Lower leg skin (tissue), 4 donors: ENCODE results near the gene RABGAP1. TPM values are rescaled to one million over a fixed set of nuclear protein-coding genes. Genes with fewer than 3 reads are reported as not detected.

Experiments used
- DNase-seq, 2 donors: peaks; one replicate each; pipeline ENCODE4 v3.0.0-alpha.2; 2019; ENCODE audit warnings: low spot score in 2 of 2
- H3K4me3 ChIP-seq: fragments of 200-600 bp; sonication (generic); 2 replicates; pipeline ENCODE4 v1.5.1; 2017; ENCODE audit warnings: mild to moderate bottlenecking, low read depth; ENCODE audit not compliant: poor library complexity, severe bottlenecking
- POLR2A ChIP-seq, 2 donors: fragments of 450-650 bp; IDR thresholded peaks; one replicate each; pipeline ENCODE4 v1.6.1; 2016 to 2017; ENCODE audit warnings: antibody characterized with exemption in 2 of 2, mild to moderate bottlenecking in 1 of 2, moderate library complexity in 1 of 2
- WGBS, 2 donors: methylation state at CpG; one replicate each; pipeline ENCODE4 v1.1.5; 2018; 5-methylcytosine and 5-hydroxymethylcytosine counted together
- intact Hi-C: fragments of 100-400 bp; cut with DNase I; formaldehyde crosslinking; loops from one replicate; pipeline ENCODE4 v1.15.0; 2023; ENCODE audit warnings: low total_unique reads
- total RNA-seq, 4 donors: library from RNA; depleted of rRNA; stranded (reverse); fragments of >200 nt; gene quantifications; one replicate each; pipeline ENCODE4 v1.1.0, GENCODE V29; 2016
- TF ChIP-seq, protein P1 (sequence below), 3 donors: fragments of 450-650 bp; IDR thresholded peaks; one replicate each; pipeline ENCODE4 v1.5.1; 2016; ENCODE audit warnings: antibody characterized with exemption in 3 of 3, mild to moderate bottlenecking in 3 of 3, moderate library complexity in 2 of 3

Gene RABGAP1
- total RNA-seq, 4 donors from 2014 or later = 36.7 to 52.1 (median 45.4) TPM

DNA sequence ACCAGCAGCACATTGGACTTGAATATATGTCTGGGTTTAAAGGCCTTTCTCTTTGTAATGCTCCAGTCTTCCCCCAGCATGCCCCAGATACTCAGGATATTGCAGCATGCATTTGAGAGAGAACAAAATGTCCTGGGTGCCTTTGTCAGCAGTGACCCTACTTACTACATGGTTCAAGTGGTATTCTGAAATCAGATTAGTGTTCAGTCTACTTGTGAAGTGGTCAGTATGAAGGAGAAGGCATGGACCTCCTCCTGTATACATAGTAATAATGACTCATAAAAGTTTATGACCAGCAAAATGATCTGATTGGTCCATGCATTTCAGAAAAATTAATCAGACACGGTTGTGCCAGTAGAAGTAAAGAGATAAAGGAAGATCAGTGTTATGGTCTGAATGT lies 118.0 kb downstream of the RABGAP1 start:
- no peak overlapping the region for H3K4me3 ChIP-seq
- TF ChIP-seq, protein P1, sequence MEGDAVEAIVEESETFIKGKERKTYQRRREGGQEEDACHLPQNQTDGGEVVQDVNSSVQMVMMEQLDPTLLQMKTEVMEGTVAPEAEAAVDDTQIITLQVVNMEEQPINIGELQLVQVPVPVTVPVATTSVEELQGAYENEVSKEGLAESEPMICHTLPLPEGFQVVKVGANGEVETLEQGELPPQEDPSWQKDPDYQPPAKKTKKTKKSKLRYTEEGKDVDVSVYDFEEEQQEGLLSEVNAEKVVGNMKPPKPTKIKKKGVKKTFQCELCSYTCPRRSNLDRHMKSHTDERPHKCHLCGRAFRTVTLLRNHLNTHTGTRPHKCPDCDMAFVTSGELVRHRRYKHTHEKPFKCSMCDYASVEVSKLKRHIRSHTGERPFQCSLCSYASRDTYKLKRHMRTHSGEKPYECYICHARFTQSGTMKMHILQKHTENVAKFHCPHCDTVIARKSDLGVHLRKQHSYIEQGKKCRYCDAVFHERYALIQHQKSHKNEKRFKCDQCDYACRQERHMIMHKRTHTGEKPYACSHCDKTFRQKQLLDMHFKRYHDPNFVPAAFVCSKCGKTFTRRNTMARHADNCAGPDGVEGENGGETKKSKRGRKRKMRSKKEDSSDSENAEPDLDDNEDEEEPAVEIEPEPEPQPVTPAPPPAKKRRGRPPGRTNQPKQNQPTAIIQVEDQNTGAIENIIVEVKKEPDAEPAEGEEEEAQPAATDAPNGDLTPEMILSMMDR (IDR thresholded peaks at IDR 0.05) = no peak
- TF ChIP-seq POLR2A (IDR thresholded peaks at IDR 0.05) = no peak
- intact Hi-C loops = no loop called here
- no peak for DNase-seq
- 79 to 83% methylated on average over 1 of the region's 1 CpG for WGBS, 2 donors

GRCh38 chr9:123059472-123060220 lies 118.8 kb downstream of the RABGAP1 start:
- no peak for TF ChIP-seq POLR2A (IDR thresholded peaks at IDR 0.05)
- TF ChIP-seq, protein P1 (IDR thresholded peaks at IDR 0.05) = no peak
- intact Hi-C loops = no loop called here
- 96% methylated on average over 9 of the region's 9 CpGs for WGBS, 2 donors

DNA sequence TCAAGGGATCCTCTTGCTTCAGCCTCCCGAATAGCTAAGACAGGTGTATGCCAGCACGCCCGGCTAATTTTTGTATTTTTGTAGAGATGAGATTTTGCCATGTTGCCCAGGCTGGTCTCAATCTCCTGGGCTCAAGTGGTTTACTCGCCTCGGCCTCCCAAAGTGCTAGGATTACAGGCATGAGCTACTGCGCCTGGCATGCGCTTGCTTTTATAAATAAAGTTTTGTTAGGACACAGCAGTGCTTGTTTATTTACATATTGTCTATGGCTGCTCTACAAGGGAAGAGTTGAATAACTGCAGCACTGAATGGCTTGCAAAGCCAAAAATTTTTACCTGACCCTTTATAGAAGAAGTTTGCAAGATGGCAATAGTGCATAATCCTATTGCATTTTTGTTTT lies 120.4 kb downstream of the RABGAP1 start:
- intact Hi-C loops = no loop called here

More at GRCh38 chr9:123059472-123060220, 118.8 kb downstream of the RABGAP1 start:
- DNase-seq = no peak
- H3K4me3 ChIP-seq = no peak overlapping the region

GRCh38 chr9:123062351-123063176 lies 121.7 kb downstream of the RABGAP1 start:
- intact Hi-C loops = no loop called here
- TF ChIP-seq POLR2A (IDR thresholded peaks at IDR 0.05) = no peak
- TF ChIP-seq, protein P1 (IDR thresholded peaks at IDR 0.05) = no peak
- WGBS, 2 donors = 73 to 82% methylated on average over 7 of the region's 7 CpGs
- no peak for DNase-seq
- H3K4me3 ChIP-seq = no peak overlapping the region

More for the DNA sequence above, 120.4 kb downstream of the RABGAP1 start:
- 99% methylated on average over 7 of the region's 7 CpGs for WGBS, 2 donors
- no peak overlapping the region for H3K4me3 ChIP-seq
- TF ChIP-seq, protein P1 (IDR thresholded peaks at IDR 0.05) = no peak
- no peak for TF ChIP-seq POLR2A (IDR thresholded peaks at IDR 0.05)
- DNase-seq = no peak

GRCh38 chr9:123063177-123063598 lies 122.4 kb downstream of the RABGAP1 start:
- 60 to 62% methylated on average over 2 of the region's 2 CpGs for WGBS, 2 donors
- intact Hi-C loops = no loop called here
- TF ChIP-seq POLR2A (IDR thresholded peaks at IDR 0.05) = no peak
- TF ChIP-seq, protein P1 (IDR thresholded peaks at IDR 0.05) = no peak

More at GRCh38 chr9:123063177-123063598, 122.4 kb downstream of the RABGAP1 start:
- no peak for DNase-seq
- H3K4me3 ChIP-seq = no peak overlapping the region
